Osteocyte (in vitro differentiated cells): ENCODE data around the gene TPH2. TPM values are rescaled to one million over a fixed set of nuclear protein-coding genes. Genes with fewer than 3 reads are reported as not detected.
A peak's percentile ranks its signal among the peaks of the same experiment; 100 is the strongest.

Source experiments
- DNase-seq: peaks from one replicate; pipeline ENCODE4 v3.0.0; 2021; ENCODE audit warnings: mixed read lengths; ENCODE audit not compliant: unreplicated experiment; ENCODE audit errors: extremely low spot score
- H3K27ac Mint-ChIP-seq: one replicate; pipeline ENCODE4 v1.8.0; 2021; ENCODE audit warnings: mild to moderate bottlenecking, mixed read lengths; ENCODE audit not compliant: unreplicated experiment
- H3K27me3 Mint-ChIP-seq: one replicate; pipeline ENCODE4 v1.8.0; 2021; ENCODE audit warnings: mixed read lengths; ENCODE audit not compliant: unreplicated experiment
- H3K36me3 Mint-ChIP-seq: one replicate; pipeline ENCODE4 v1.8.0; 2021; ENCODE audit warnings: mixed read lengths; ENCODE audit not compliant: unreplicated experiment
- H3K4me1 Mint-ChIP-seq: one replicate; pipeline ENCODE4 v1.8.0; 2021; ENCODE audit warnings: mixed read lengths; ENCODE audit not compliant: unreplicated experiment
- H3K4me3 Mint-ChIP-seq: one replicate; pipeline ENCODE4 v1.8.0; 2021; ENCODE audit warnings: mild to moderate bottlenecking, moderate library complexity, mixed read lengths; ENCODE audit not compliant: unreplicated experiment
- H3K9me3 Mint-ChIP-seq: one replicate; pipeline ENCODE4 v1.8.0; 2021; ENCODE audit warnings: mixed read lengths; ENCODE audit not compliant: unreplicated experiment
- CTCF ChIP-seq: fragments of 200-600 bp; sonication (generic); IDR thresholded peaks from 2 replicates; pipeline ENCODE4 v1.5.0; 2021; ENCODE audit warnings: antibody characterized with exemption, mild to moderate bottlenecking, moderate library complexity
- long read RNA-seq: library from polyadenylated mRNA; unstranded; transcript quantifications from one replicate; pipeline ENCODE4 v2.0.0, GENCODE V29; 2021
- total RNA-seq: library from RNA; stranded (reverse); gene quantifications from 2 replicates; pipeline ENCODE4 v1.2.1, GENCODE V29; 2021

TPH2 gene
- not detected in 2 replicates for total RNA-seq
- long read RNA-seq: 0 reads

GRCh38 chr12:71938728-71939385 is at the start of gene TPH2:
TSS of gene TPH2 (plus strand) at chr12:71938845. CDS start at chr12:71938987, 142 bp downstream.
- peak; percentile 71 for TF ChIP-seq CTCF
- H3K9me3 Mint-ChIP-seq: no peaks in the 10 kb centered on the region
- H3K4me3 Mint-ChIP-seq: no peak within 1 kb of the TSS
- H3K27ac Mint-ChIP-seq: no peak within 1 kb of the TSS
- no peaks in the 10 kb centered on the region for H3K4me1 Mint-ChIP-seq
- peaks cover 76% of the 10 kb centered on the region for H3K27me3 Mint-ChIP-seq
- peak; percentile 89 for DNase-seq
- no peaks in the 10 kb centered on the region for H3K36me3 Mint-ChIP-seq

GRCh38 chr12:71890475-71890874 is 48.2 kb upstream of the TPH2 start:
- no peak overlapping the region for H3K4me3 Mint-ChIP-seq
- no peaks in the 10 kb centered on the region for H3K9me3 Mint-ChIP-seq
- no peaks in the 10 kb centered on the region for H3K4me1 Mint-ChIP-seq
- no peaks in the 10 kb centered on the region for H3K27me3 Mint-ChIP-seq
- no peak for DNase-seq
- no peak overlapping the region for H3K27ac Mint-ChIP-seq
- TF ChIP-seq CTCF: no peak
- H3K36me3 Mint-ChIP-seq: peaks cover 17% of the 10 kb centered on the region

GRCh38 chr12:71892059-71892458 is 46.6 kb upstream of the TPH2 start:
- Mint-ChIP-seq H3K9me3 (no peaks in the 10 kb centered on the region), H3K27me3 (no peaks in the 10 kb centered on the region)

GRCh38 chr12:71896205-71896882 is 42.3 kb upstream of the TPH2 start:
- Mint-ChIP-seq H3K27ac (no peak overlapping the region), H3K4me3 (no peak overlapping the region)
- no peak for DNase-seq

More at GRCh38 chr12:71892059-71892458, 46.6 kb upstream of the TPH2 start:
- DNase-seq: no peak
- Mint-ChIP-seq H3K27ac (no peak overlapping the region), H3K36me3 (peaks cover 20% of the 10 kb centered on the region), H3K4me1 (no peaks in the 10 kb centered on the region), H3K4me3 (no peak overlapping the region)
- TF ChIP-seq CTCF: no peak

More at GRCh38 chr12:71896205-71896882, 42.3 kb upstream of the TPH2 start:
- Mint-ChIP-seq H3K27me3 (no peaks in the 10 kb centered on the region), H3K4me1 (no peaks in the 10 kb centered on the region), H3K9me3 (no peaks in the 10 kb centered on the region), H3K36me3 (peaks cover 25% of the 10 kb centered on the region)
- no peak for TF ChIP-seq CTCF
